ENCODE measurements around the gene DDAH1. TPM values are rescaled to one million over a fixed set of nuclear protein-coding genes. Genes with fewer than 3 reads are reported as not detected.

Gene DDAH1
- total RNA-seq, 1 donor from 2014 or later: 33.4 TPM

DNA sequence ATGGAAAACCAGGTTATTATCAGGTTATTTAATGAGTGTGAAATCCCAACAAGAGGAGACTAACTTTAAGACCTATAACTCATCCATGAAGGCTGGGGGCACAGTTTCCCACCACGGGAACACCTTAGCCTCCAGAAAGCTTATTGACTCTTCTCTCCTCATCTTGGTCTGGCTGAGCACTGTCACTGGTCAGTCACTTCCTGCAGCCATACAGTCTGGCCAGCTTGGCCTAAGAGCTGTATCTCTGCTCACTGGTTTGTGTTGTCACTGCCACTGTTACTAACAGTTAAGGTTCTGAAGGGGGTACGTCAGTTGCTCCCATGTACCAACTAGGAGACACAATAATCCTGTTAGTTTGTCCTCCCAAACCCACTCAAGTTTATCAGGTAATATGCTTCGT, 16.7 kb upstream of the DDAH1 start:
- Mint-ChIP-seq H3K4me1 (ENCODE audit: low read depth) (no peaks in the 10 kb centered on the region), H3K4me3 (ENCODE audit: low read depth) (no peak overlapping the region)

DNA sequence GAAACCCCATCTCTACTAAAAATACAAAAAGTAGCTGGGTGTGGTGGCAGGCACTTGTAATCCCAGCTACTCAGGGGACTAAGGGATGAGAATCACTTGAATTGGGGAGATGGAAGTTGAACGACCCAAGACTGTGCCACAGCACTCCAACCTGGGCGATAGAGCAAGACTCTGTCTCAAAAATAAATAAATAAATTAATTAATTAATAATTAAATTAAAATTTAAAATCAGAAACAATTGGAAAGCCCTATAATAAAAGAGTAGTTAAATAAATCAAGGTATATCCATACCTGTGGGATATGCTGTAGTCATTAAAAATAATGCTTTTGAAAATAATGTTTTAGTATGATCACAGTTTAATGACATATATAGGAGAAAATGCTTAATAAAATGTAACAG, 15.6 kb upstream of the DDAH1 start:
- Mint-ChIP-seq H3K4me3 (ENCODE audit: low read depth) (no peak overlapping the region), H3K27me3 (peaks cover 3% of the 10 kb centered on the region), H3K9me3 (ENCODE audit: low read depth) (no peaks in the 10 kb centered on the region), H3K27ac (no peak overlapping the region), H3K36me3 (ENCODE audit: insufficient read depth) (no peaks in the 10 kb centered on the region), H3K4me1 (ENCODE audit: low read depth) (no peaks in the 10 kb centered on the region)
- DNase-seq (ENCODE audit: low spot score, unreplicated experiment): no peak
- TF ChIP-seq, protein P1, sequence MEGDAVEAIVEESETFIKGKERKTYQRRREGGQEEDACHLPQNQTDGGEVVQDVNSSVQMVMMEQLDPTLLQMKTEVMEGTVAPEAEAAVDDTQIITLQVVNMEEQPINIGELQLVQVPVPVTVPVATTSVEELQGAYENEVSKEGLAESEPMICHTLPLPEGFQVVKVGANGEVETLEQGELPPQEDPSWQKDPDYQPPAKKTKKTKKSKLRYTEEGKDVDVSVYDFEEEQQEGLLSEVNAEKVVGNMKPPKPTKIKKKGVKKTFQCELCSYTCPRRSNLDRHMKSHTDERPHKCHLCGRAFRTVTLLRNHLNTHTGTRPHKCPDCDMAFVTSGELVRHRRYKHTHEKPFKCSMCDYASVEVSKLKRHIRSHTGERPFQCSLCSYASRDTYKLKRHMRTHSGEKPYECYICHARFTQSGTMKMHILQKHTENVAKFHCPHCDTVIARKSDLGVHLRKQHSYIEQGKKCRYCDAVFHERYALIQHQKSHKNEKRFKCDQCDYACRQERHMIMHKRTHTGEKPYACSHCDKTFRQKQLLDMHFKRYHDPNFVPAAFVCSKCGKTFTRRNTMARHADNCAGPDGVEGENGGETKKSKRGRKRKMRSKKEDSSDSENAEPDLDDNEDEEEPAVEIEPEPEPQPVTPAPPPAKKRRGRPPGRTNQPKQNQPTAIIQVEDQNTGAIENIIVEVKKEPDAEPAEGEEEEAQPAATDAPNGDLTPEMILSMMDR (IDR thresholded peaks at IDR 0.05; ENCODE audit: unreplicated experiment): no peak

More for the DNA sequence above, 16.7 kb upstream of the DDAH1 start:
- TF ChIP-seq, protein P1 (IDR thresholded peaks at IDR 0.05; ENCODE audit: unreplicated experiment): no peak
- Mint-ChIP-seq H3K27me3 (peaks cover 9% of the 10 kb centered on the region), H3K27ac (no peak overlapping the region), H3K36me3 (ENCODE audit: insufficient read depth) (no peaks in the 10 kb centered on the region), H3K9me3 (ENCODE audit: low read depth) (no peaks in the 10 kb centered on the region)
- DNase-seq (ENCODE audit: low spot score, unreplicated experiment): no peak

DNA sequence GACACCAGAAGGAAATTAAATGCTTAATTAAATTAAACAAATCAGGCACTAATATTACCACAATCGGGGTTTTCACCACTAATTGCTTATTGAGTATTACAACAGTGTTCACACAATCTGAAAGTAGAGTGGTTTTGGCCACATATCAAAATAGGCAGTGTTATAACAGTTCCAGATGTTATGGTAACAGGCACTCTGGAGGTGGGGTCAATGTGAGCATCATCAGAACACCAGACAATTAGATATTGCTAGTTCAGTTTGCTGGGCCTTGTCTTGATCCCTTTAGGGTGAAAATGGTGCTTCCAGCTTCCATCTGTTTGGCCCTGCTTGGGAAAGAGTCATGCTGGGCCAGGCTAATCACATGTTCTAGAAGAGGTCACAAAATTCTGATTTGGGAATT, 14.5 kb upstream of the DDAH1 start:
- no peak overlapping the region for H3K4me3 Mint-ChIP-seq (ENCODE audit: low read depth)
- no peak overlapping the region for H3K27ac Mint-ChIP-seq
- DNase-seq (ENCODE audit: low spot score, unreplicated experiment): no peak
- H3K36me3 Mint-ChIP-seq (ENCODE audit: insufficient read depth): no peaks in the 10 kb centered on the region
- H3K4me1 Mint-ChIP-seq (ENCODE audit: low read depth): no peaks in the 10 kb centered on the region
- no peaks in the 10 kb centered on the region for H3K9me3 Mint-ChIP-seq (ENCODE audit: low read depth)
- TF ChIP-seq, protein P1 (IDR thresholded peaks at IDR 0.05; ENCODE audit: unreplicated experiment): no peak
- H3K27me3 Mint-ChIP-seq: peaks cover 3% of the 10 kb centered on the region

DNA sequence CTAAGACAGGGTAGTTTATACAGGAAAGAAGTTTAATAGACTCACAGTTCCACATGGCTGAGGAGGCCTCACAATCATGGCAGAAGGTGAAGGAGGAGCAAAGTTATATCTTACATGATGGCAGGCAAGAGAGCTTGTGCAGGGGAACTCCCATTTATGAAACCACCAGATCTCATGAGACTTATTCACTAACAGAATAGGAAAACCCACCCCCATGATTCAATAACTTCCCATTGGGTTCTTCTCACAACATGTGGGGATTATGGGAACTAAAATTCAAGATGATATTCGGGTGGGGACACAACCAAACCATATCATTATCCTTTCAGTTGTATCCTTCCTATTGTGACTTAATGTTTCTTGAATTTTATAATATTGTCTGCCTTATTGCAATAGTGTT, 13.4 kb upstream of the DDAH1 start:
- no peak for DNase-seq (ENCODE audit: low spot score, unreplicated experiment)
- no peaks in the 10 kb centered on the region for H3K4me1 Mint-ChIP-seq (ENCODE audit: low read depth)
- H3K27ac Mint-ChIP-seq: no peak overlapping the region
- H3K9me3 Mint-ChIP-seq (ENCODE audit: low read depth): no peaks in the 10 kb centered on the region
- H3K4me3 Mint-ChIP-seq (ENCODE audit: low read depth): no peak overlapping the region
- H3K36me3 Mint-ChIP-seq (ENCODE audit: insufficient read depth): no peaks in the 10 kb centered on the region
- TF ChIP-seq, protein P1 (IDR thresholded peaks at IDR 0.05; ENCODE audit: unreplicated experiment): no peak
- H3K27me3 Mint-ChIP-seq: peaks cover 3% of the 10 kb centered on the region

DNA sequence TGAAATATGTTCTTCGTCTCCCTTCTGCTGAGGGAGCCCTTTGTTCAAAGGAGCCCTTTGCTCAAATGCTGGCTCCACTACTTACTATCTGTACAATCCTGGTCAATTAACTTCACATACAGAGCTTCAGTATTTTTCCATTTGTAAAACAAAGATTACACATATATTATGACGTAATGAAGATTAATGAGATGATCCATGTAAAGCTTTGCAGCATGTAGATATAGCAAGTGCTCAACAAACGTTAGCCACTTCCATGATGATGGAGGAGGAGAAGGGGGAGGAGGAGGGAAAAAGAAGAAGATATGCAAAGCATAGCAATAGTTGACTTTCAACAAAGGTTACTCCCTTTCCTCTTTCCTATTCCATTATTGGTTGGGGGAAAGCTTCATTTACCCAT, 10.1 kb upstream of the DDAH1 start:
- H3K4me1 Mint-ChIP-seq (ENCODE audit: low read depth): no peaks in the 10 kb centered on the region
- H3K27ac Mint-ChIP-seq: no peak overlapping the region
- no peak for DNase-seq (ENCODE audit: low spot score, unreplicated experiment)
- TF ChIP-seq, protein P1 (IDR thresholded peaks at IDR 0.05; ENCODE audit: unreplicated experiment): no peak
- H3K9me3 Mint-ChIP-seq (ENCODE audit: low read depth): no peaks in the 10 kb centered on the region
- peaks cover 3% of the 10 kb centered on the region for H3K27me3 Mint-ChIP-seq
- no peaks in the 10 kb centered on the region for H3K36me3 Mint-ChIP-seq (ENCODE audit: insufficient read depth)
- H3K4me3 Mint-ChIP-seq (ENCODE audit: low read depth): no peak overlapping the region

Measured in progenitor cell of endocrine pancreas (in vitro differentiated cells).